ENCODE results near the gene GPHA2.
"Not testable (repeated sequence)": the region's sequence is repeated elsewhere in the genome, so short reads cannot be mapped to it uniquely, and the experiment has no call there.

GPHA2 gene, protein sequence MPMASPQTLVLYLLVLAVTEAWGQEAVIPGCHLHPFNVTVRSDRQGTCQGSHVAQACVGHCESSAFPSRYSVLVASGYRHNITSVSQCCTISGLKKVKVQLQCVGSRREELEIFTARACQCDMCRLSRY

GRCh38 chr11:64935359-64936081 lies at the start of gene GPHA2:
Gene GPHA2 (minus strand): TSS chr11:64935893. CDS start chr11:64935460, 433 bp downstream.
- DNase-seq, result no peak

DNA sequence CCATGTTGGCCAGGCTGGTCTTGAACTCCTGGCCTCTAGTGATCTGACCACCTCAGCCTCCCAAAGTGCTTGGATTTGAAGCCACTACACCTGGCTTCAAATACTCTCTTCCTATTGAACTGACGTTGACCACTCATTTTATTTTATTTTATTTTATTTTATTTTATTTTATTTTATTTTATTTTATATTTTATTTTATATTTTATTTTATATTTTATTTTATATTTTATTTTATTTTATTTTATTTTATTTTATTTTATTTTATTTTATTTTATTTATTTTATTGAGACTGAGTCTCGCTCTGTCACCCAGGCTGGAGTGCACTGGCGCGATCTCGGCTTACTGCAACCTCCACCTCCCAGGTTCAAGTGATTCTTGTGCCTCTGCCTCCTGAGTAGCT lies 47.6 kb upstream of the GPHA2 start:
- DNase-seq, result not testable (repeated sequence)

GRCh38 chr11:64976651-64977050 lies 41.0 kb upstream of the GPHA2 start:
- no peak for DNase-seq

DNA sequence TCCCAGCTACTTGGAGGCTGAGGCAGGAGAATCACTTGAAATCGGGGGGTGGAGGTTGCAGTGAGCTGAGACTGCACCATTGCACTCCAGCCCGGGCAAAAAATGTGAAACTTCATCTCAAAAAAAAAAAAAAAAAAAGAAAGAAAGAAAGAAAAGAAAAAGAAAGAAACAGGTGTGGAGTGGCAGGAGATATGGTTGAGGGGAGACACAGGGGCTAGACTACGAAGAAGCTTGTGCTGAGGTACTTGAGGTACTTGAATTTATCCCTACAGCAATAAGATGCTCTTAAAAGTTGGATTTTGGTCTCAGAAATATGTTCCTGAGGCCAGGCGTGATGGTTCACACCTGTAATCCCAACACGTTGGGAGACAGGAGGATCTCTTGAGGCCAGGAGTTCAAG lies 38.4 kb upstream of the GPHA2 start:
- no peak for DNase-seq

DNA sequence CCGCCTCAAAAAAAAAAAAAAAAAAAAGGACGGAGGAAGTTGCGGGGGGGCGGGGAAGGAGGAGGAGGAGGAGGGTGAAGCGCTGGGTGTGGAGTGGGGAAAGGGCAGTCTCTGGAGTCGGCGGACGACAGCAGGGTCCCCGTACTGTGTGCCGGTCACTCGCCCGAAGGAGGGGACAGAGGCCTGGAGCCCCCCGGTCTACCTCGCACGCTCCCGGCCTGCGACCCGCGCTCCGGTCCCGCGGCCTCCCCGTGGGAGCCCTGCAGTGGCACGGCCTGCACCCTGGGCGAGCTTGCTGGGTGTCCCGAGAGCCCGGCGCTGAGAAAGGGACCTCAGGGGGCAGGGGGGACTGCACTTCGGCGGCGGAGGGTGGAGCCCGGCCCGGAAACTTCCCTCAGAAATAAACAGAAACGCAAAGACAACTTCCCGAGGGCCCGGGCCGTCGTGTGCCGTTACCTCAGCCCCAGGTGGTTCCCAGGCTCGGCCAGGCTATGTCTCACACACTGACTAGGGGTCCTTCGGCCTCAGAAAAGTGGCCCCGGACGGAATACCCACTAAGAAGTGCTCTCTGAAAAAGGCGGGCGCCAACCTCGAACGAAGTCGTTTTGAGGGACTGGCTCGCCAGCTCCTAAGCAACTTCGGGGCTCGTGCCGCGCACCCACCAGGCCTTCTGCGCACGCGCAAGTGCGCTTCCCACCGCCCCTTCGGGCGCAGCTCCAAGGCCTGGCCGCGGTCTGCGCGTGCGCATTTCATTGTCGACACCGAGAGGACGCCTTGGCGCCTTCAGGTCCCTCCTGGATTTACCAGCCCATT lies 35.9 kb upstream of the GPHA2 start, which contains the start of gene MAJIN:
Gene MAJIN, minus strand, starts transcription at position 688 of the 813 bp plus-strand sequence. CDS start 12,703 bp downstream, outside the sequence.
- peak; percentile 88 to 90 for DNase-seq

DNA sequence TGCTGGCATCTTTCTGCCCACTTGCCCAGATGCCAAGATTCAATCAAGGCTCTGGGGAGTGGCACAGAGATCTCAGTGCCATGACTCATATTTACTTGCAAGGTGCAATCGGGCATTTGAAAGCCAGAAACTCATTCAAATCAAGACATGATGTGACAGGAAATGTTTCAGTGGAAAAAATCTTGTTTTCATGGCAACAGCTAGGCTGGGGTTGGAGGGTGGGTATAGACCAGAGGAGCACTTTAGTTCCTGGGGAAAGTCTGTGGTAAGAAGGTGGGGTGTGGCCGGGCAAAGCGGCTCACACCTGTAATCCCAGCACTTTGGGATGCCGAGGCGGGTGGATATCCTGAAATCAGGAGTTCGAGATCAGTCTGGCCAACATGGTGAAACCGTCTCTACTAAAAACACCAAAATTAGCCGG lies 35.0 kb upstream of the GPHA2 start:
- DNase-seq, result peak; percentile 22 to 39

- DNase-seq, result no peak
Observed at GRCh38 chr11:64969209-64969608, 33.5 kb upstream of the GPHA2 start.

DNA sequence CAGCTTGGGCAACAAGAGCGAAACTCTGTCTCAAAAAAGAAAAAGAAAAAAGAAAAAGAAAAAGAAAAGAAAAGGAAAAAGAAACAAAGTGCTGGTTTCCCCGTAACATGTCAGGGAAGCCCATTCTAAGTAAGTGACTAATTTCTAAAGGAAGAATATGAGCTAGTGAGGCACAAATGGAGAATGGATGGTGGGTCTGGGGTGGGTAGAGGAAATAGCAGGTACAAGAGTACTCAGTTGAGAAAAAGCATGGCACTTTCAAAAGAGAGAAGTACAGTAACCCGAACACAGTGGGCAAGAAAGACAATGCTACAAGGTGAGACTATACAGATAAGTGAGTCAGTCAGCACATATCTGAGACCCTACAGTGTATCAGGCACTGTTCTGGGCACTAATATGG lies 31.7 kb upstream of the GPHA2 start:
- DNase-seq, result no peak

GRCh38 chr11:64963072-64963631 lies 27.5 kb upstream of the GPHA2 start:
- DNase-seq, result no peak

DNA sequence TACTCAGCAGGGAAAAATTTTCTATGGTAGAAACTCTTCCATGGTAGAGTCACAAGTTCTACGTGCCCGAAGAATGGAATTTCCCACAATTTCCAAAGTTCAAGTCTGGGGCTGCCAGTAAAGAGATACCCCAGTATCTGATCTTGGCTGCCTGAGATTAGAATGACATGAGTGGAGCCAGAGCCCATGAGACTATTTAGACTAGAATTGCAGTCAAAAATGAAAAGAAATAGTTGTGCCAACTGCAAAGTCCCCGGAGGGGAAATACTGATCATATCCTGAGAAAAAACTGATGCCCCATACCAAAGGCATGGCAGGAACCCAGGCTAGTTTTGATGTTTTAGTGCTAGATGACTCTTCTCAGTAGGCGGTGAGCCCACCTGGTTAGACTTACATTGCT lies 25.0 kb upstream of the GPHA2 start:
- DNase-seq, result no peak

GRCh38 chr11:64959498-64959897 lies 23.8 kb upstream of the GPHA2 start:
- no peak for DNase-seq

DNA sequence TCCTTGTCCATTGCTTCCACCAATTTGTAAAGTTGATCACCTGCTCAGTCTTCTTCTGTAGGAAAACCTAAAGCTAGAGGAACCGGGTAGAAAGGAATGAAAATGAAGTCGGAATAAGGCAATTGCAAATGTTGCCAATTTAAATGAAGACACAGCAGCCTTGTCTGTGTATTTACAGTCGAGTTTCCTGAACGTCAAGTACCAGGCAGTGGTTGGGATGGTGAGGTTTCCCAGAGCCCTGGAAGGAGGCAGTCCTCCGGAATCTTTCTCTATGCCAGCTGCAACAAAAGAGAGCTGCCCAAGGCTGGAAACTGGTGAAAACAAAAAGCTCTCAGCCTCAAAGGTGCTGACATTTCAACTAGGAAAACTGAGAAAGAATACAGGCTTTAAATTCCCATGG lies 18.5 kb upstream of the GPHA2 start:
- DNase-seq, result no peak

GRCh38 chr11:64951529-64951928 lies 15.8 kb upstream of the GPHA2 start:
- no peak for DNase-seq

GRCh38 chr11:64947208-64947814 lies 11.6 kb upstream of the GPHA2 start:
- no peak for DNase-seq

DNA sequence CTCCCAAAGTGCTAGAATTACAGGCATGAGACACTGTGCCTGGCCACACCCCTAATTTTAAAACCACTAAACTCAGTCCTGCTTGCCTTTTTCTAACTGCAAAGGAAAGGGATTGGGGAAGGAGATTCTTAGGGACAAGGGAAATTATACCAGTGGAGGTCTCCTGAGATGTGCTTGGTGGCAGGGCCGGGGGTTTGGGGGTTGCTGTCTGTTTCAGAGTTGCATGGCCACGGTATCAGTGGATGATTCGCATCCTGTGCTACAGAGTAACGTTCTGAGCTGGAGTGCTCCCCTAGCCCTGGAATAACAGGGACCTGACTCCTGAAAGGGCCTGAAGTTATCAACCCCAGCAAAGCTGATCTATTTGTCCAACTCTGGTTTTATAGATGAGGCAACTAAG lies 846 bp upstream of the GPHA2 start:
- no peak for DNase-seq

- no peak for DNase-seq
Observed at GRCh38 chr11:64934682-64935358, 873 bp downstream of the GPHA2 start.

DNA sequence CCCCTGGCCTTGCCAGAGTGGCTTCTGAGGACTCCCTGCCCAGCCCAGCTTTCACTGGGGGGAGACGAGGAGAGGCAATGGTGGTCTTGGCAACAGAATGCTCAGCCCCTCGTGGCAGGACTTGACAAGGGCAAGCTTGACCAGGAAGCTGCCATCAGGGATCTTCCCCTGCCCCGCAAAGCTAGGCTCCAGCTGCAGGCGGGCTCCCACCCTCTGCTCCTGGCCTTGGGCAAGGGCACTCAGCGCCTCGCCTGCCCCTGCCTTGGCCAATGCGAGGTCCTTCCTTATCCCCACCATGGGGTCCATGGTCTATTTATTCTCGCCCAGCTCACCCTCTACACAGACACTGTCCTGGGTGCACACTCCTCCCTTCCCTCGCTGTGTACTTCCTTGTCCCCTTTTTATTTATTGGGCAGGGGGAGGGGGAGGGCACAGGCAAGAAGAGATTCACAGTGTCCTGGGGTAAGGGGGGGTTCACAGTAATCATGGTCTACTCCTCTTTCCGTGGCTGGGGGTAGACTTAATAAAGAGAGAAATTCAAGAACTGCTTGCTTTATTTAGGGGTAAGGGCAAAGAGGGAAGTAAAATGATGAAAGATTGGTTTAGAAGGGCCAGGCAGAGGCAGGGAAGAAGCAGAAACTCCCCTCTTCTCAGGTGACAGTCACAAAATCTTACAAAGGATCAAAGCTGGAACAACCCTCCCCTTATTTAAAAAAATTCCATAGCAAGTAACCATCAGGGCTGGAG lies 1.6 kb downstream of the GPHA2 start:
- DNase-seq, result no peak

GRCh38 chr11:64933213-64933934 lies 2.3 kb downstream of the GPHA2 start:
- DNase-seq, result no peak

DNA sequence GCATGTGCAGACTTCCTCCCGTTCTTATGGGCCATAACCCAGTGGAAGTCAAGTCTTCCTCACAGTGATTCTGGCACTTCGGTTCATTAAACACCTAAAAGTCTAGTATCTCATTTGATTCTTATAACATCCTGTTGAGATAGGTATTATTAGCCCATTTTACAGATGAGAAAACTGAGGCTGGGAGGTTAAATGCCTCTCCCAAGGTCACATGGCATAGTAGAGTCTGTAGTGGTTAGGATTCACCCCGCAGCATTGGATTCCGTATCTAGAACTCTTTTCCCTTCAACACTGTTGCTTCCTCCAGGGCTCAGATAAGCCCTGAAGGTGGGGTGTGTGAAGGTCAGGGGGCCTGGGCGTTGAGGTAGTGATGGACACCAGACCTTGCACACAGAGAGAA lies 3.4 kb downstream of the GPHA2 start:
- no peak for DNase-seq

GRCh38 chr11:64931290-64931689 lies 4.4 kb downstream of the GPHA2 start:
- DNase-seq, result no peak

GRCh38 chr11:64930340-64930739 lies 5.4 kb downstream of the GPHA2 start:
- DNase-seq, result no peak

Measured in activated CD4-positive, alpha-beta T cell treated with anti-CD3 and anti-CD28 coated beads for 4 hours (primary cell).